Mesothelial cell of epicardium (in vitro differentiated cells): ENCODE data around the gene NEU2. TPM values are rescaled to one million over a fixed set of nuclear protein-coding genes. Genes with fewer than 3 reads are reported as not detected.

Source experiments
- DNase-seq, 2 experiments: peaks; one replicate each; pipeline ENCODE4 v3.0.0; 2021; ENCODE audit warnings: low spot score in 2 of 2; ENCODE audit not compliant: unreplicated experiment in 2 of 2
- H3K27ac Mint-ChIP-seq: 2 replicates; pipeline ENCODE4 v1.8.0; 2021; ENCODE audit warnings: mixed read lengths
- H3K27me3 Mint-ChIP-seq: 2 replicates; pipeline ENCODE4 v1.8.0; 2021; ENCODE audit warnings: low read depth, mixed read lengths
- H3K36me3 Mint-ChIP-seq: 2 replicates; pipeline ENCODE4 v1.8.0; 2021; ENCODE audit warnings: mixed read lengths
- H3K4me1 Mint-ChIP-seq: 2 replicates; pipeline ENCODE4 v1.8.0; 2021; ENCODE audit warnings: mixed read lengths
- H3K4me3 Mint-ChIP-seq: 2 replicates; pipeline ENCODE4 v1.8.0; 2021; ENCODE audit warnings: mild to moderate bottlenecking, moderate library complexity, mixed read lengths
- H3K9me3 Mint-ChIP-seq: 2 replicates; pipeline ENCODE4 v1.8.0; 2021; ENCODE audit warnings: mixed read lengths
- CTCF ChIP-seq: fragments of 200-600 bp; sonication (generic); IDR thresholded peaks from one replicate; pipeline ENCODE4 v1.5.0; 2021; ENCODE audit warnings: antibody characterized with exemption; ENCODE audit not compliant: unreplicated experiment
- total RNA-seq: library from RNA; stranded (reverse); gene quantifications from 3 replicates; pipeline ENCODE4 v1.2.1, GENCODE V29; 2021

NEU2 gene
- total RNA-seq, 1 donor from 2014 or later, result not detected

- no peaks in the 10 kb centered on the region for H3K4me1 Mint-ChIP-seq
- no peak for DNase-seq
- peaks cover 17% of the 10 kb centered on the region for H3K27me3 Mint-ChIP-seq
- TF ChIP-seq CTCF, result no peak
- H3K4me3 Mint-ChIP-seq, result no peak overlapping the region
- H3K27ac Mint-ChIP-seq, result no peak overlapping the region
- H3K9me3 Mint-ChIP-seq, result no peaks in the 10 kb centered on the region
- H3K36me3 Mint-ChIP-seq, result no peaks in the 10 kb centered on the region
These were observed 6.9 kb downstream of the NEU2 start for GRCh38 chr2:233039212-233039845.

- TF ChIP-seq CTCF, result no peak
- H3K27me3 Mint-ChIP-seq, result peaks cover 17% of the 10 kb centered on the region
- H3K36me3 Mint-ChIP-seq, result no peaks in the 10 kb centered on the region
- no peaks in the 10 kb centered on the region for H3K9me3 Mint-ChIP-seq
- no peak overlapping the region for H3K4me3 Mint-ChIP-seq
- H3K4me1 Mint-ChIP-seq, result no peaks in the 10 kb centered on the region
- no peak overlapping the region for H3K27ac Mint-ChIP-seq
- DNase-seq, result no peak
These were observed 7.5 kb downstream of the NEU2 start for GRCh38 chr2:233039846-233040530.

GRCh38 chr2:233040571-233040970 is 8.1 kb downstream of the NEU2 start:
- no peak for TF ChIP-seq CTCF
- peaks cover 17% of the 10 kb centered on the region for H3K27me3 Mint-ChIP-seq
- no peaks in the 10 kb centered on the region for H3K9me3 Mint-ChIP-seq
- no peak overlapping the region for H3K27ac Mint-ChIP-seq
- H3K4me1 Mint-ChIP-seq, result no peaks in the 10 kb centered on the region
- no peak for DNase-seq
- H3K4me3 Mint-ChIP-seq, result no peak overlapping the region
- no peaks in the 10 kb centered on the region for H3K36me3 Mint-ChIP-seq

GRCh38 chr2:233041722-233042323 is 9.4 kb downstream of the NEU2 start:
- Mint-ChIP-seq H3K9me3 (no peaks in the 10 kb centered on the region), H3K36me3 (no peaks in the 10 kb centered on the region), H3K27me3 (peaks cover 17% of the 10 kb centered on the region), H3K27ac (no peak overlapping the region), H3K4me3 (no peak overlapping the region), H3K4me1 (no peaks in the 10 kb centered on the region)
- DNase-seq, result no peak
- TF ChIP-seq CTCF, result no peak

GRCh38 chr2:233042549-233042948 is 10.1 kb downstream of the NEU2 start:
- DNase-seq, result no peak
- Mint-ChIP-seq H3K36me3 (no peaks in the 10 kb centered on the region), H3K4me1 (no peaks in the 10 kb centered on the region), H3K27me3 (peaks cover 20% of the 10 kb centered on the region), H3K9me3 (no peaks in the 10 kb centered on the region), H3K27ac (no peak overlapping the region), H3K4me3 (no peak overlapping the region)
- TF ChIP-seq CTCF, result no peak
